ENCODE results near the gene WDR27. TPM values are rescaled to one million over a fixed set of nuclear protein-coding genes. Genes with fewer than 3 reads are reported as not detected.

WDR27 gene
- total and polyA plus RNA-seq, 10 donors = 17.6 to 69.5 (median 45.7) TPM

DNA sequence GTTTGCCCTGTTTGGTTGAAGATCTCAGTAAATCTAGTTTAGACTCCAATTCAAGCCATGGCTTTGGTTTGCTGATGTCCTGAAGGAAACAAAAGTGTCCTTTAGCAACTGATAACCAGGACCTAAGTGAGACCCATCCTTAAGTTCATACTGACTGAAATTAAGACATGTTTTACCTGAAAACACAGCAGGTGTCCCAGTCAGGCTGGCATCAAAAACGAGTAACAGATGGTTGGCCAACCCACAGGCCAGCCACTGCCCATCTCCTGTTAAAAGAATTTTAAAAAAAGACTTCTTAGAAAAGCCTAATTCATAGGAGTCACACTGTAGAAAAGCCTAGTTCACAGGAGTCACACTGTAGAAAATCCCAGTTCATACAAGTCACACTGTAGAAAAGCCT is 58.3 kb downstream of the WDR27 start:
- no peak for TF ChIP-seq CTCF (IDR thresholded peaks at IDR 0.05 in 8 of 11, conservative IDR thresholded peaks at IDR 0.05 in 3 of 11)
- TF ChIP-seq POLR2A (IDR thresholded peaks at IDR 0.05) = no peak
- TF ChIP-seq POLR2AphosphoS5 (IDR thresholded peaks at IDR 0.05) = no peak
- peaks cover 0 to 4% (median 0%) of the 10 kb centered on the region in 6 donors for H3K36me3 ChIP-seq
- no peaks in the 10 kb centered on the region for H3K4me1 ChIP-seq
- H3K27me3 ChIP-seq (replicated peaks in 1 of 7) = no peaks in the 10 kb centered on the region
- intact Hi-C loops (cut with DNase I; ENCODE audit: low total_unique reads) = no loop called here
- H3K27ac ChIP-seq = no peak overlapping the region
- no peaks in the 10 kb centered on the region for H3K9me3 ChIP-seq
- WGBS, 5 donors = 75 to 92% (median 89%) methylated on average over 1 of the region's 1 CpG
- no peak for DNase-seq
- no peak overlapping the region for H3K4me3 ChIP-seq

- peak; percentile 77 for DNase-seq
- Histone ChIP-seq H3K4me3 (no peak overlapping the region), H3K27me3 (replicated peaks in 1 of 7) (no peaks in the 10 kb centered on the region), H3K27ac (no peak overlapping the region), H3K4me1 (no peaks in the 10 kb centered on the region), H3K9me3 (no peaks in the 10 kb centered on the region), H3K36me3 (peaks cover 0 to 8% (median under 1%) of the 10 kb centered on the region in 6 donors)
- TF ChIP-seq POLR2A (IDR thresholded peaks at IDR 0.05) (no peak), POLR2AphosphoS5 (IDR thresholded peaks at IDR 0.05) (peak in 1 of 3 donors; percentile 17)
- 89 to 97% (median 92%) methylated on average over 15 of the region's 15 CpGs for WGBS, 5 donors
- intact Hi-C loops (cut with DNase I; ENCODE audit: low total_unique reads) = no loop called here
Observed at GRCh38 chr6:169642455-169642854, 59.4 kb downstream of the WDR27 start.

DNA sequence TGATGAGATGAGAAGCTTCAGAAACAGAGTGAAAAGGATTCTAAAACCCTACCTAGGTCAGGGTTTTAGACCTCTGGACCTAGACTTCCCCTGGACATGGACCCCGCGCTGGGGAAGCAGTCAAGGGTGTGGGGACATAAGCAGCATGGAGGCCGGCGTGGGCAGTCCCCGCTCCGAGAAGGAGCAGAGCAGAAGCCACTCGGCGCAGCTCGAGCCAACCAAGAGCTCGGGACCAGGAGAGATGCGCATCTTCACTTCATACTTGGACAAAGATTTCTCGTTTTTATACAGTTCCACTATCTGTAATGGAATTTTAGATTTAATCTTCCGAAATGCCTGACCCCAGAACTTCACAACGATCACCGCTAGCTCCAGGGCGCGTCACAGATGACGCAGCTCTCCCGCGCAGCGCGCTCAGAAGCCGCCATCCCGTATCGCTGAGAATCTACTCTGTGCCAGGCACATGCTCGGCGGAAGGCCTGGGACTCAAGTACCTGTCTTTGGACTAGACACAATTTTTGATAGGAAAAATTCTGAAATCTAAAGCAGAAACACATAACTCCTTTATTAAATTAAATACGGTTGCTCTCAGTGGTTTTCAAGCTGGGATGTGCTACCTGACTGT is 60.3 kb downstream of the WDR27 start:
- Histone ChIP-seq H3K4me1 (no peaks in the 10 kb centered on the region), H3K27ac (no peak overlapping the region), H3K4me3 (no peak overlapping the region), H3K9me3 (no peaks in the 10 kb centered on the region), H3K27me3 (replicated peaks in 1 of 7) (no peaks in the 10 kb centered on the region), H3K36me3 (peaks cover 0 to 15% (median 3%) of the 10 kb centered on the region in 6 donors)
- intact Hi-C loops (cut with DNase I; ENCODE audit: low total_unique reads) = no loop called here
- 94 to 98% (median 97%) methylated on average over 28 of the region's 28 CpGs for WGBS, 5 donors
- DNase-seq = no peak
- no peak for TF ChIP-seq POLR2A (IDR thresholded peaks at IDR 0.05)
- no peak for TF ChIP-seq CTCF (IDR thresholded peaks at IDR 0.05 in 8 of 11, conservative IDR thresholded peaks at IDR 0.05 in 3 of 11)
- TF ChIP-seq POLR2AphosphoS5 (IDR thresholded peaks at IDR 0.05) = no peak

DNA sequence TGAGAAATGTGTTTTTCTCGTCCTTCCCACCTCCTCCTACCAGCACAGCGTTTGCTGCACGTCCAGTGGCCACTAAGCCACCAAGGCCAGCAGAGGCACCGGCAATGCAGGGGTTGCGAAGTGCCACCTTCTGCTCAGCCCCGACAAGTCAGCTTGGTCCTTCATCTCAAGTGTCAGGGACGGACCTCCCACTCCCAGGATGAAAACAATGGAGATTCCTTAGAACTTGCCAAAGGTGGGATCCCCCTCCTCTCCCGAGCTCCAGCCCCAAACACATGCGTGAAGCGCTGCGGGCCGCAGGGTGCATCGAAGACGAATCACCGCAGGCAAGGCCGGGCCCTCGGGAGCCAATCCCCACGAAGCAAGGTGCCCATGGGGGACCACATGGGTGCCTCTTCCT is 60.8 kb downstream of the WDR27 start:
- DNase-seq = peak; percentile 68
- Histone ChIP-seq H3K27me3 (replicated peaks in 1 of 7) (no peaks in the 10 kb centered on the region), H3K4me3 (no peak overlapping the region), H3K9me3 (no peaks in the 10 kb centered on the region), H3K36me3 (peaks cover 0 to 15% (median 3%) of the 10 kb centered on the region in 6 donors), H3K27ac (no peak overlapping the region), H3K4me1 (no peaks in the 10 kb centered on the region)
- intact Hi-C loops (cut with DNase I; ENCODE audit: low total_unique reads) = no loop called here
- 92 to 96% (median 93%) methylated on average over 18 of the region's 18 CpGs for WGBS, 5 donors
- TF ChIP-seq POLR2AphosphoS5 (IDR thresholded peaks at IDR 0.05) (no peak), POLR2A (IDR thresholded peaks at IDR 0.05) (no peak), CTCF (IDR thresholded peaks at IDR 0.05 in 8 of 11, conservative IDR thresholded peaks at IDR 0.05 in 3 of 11) (no peak)

All from spleen (tissue), 11 donors.